ENCODE data around the gene SH3PXD2B.

GRCh38 chr5:172322028-172322965, 132.0 kb downstream of the SH3PXD2B start:
- TF ChIP-seq POLR2A (IDR thresholded peaks at IDR 0.05; ENCODE audit: low read depth, low read length) (no peak), POLR2AphosphoS5 (IDR thresholded peaks at IDR 0.05; ENCODE audit: low read depth, low read length) (no peak), POU2F2 (IDR thresholded peaks at IDR 0.05; ENCODE audit: low read depth, low read length) (no peak)

All from GM12891 (cell line).